Vagina (tissue), 2 donors: ENCODE measurements around the gene DLX6.

ENCODE experiments used
- POLR2A ChIP-seq, 2 donors: fragments of 450-650 bp; IDR thresholded peaks; one replicate each; pipeline ENCODE4 v1.6.1; 2017; ENCODE audit warnings: antibody characterized with exemption in 2 of 2, mild to moderate bottlenecking in 2 of 2, moderate library complexity in 2 of 2
- POLR2AphosphoS5 ChIP-seq, 2 donors: sonication (generic); formaldehyde crosslinking; IDR thresholded peaks; one replicate each; pipeline ENCODE4 v1.9.0; 2017; ENCODE audit warnings: antibody characterized with exemption in 2 of 2, mild to moderate bottlenecking in 2 of 2, low read depth in 1 of 2; ENCODE audit not compliant: insufficient read depth in 1 of 2
- TF ChIP-seq, protein P1 (sequence below), 3 experiments: fragments of 450-650 bp in 2 of 3; fragments of 200-600 bp in 1 of 3; sonication (generic) in 1 of 3; IDR thresholded peaks; one replicate each; pipeline ENCODE4 v1.5.1; 2017 to 2019; ENCODE audit warnings: antibody characterized with exemption in 3 of 3, mild to moderate bottlenecking in 2 of 3, moderate library complexity in 2 of 3

DNA sequence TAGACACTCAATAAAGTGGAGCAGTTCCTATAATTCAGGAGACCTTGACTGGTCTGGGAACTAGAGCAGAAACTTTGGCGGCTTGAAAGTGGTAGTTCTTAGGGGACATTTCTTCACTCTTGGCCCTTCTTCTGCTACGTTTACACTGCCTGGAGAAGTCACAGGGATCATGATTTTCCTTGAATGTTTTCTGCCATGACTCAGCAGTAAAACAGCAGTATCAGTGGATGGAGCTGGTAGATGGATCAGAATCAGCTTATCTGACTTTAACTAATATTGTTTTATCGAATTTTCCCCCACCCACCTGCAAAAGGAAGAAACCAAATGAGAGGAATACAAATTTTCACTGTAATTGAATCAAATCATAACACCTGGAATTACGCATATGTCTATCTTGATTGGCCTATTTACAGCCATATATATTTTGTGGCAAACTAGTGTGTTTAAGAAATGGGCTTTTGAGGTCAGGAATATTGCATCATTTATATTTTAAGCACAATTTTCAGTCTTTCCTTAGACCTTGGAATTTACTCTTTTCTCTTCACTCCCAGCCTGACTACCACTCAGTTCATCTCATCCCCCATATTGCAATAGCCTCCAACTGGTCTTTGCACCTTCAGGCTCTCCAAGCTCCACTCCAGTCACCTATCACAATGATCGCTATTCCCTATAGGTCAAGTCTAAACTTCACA is 34.2 kb downstream of the DLX6 start:
- TF ChIP-seq, protein P1, sequence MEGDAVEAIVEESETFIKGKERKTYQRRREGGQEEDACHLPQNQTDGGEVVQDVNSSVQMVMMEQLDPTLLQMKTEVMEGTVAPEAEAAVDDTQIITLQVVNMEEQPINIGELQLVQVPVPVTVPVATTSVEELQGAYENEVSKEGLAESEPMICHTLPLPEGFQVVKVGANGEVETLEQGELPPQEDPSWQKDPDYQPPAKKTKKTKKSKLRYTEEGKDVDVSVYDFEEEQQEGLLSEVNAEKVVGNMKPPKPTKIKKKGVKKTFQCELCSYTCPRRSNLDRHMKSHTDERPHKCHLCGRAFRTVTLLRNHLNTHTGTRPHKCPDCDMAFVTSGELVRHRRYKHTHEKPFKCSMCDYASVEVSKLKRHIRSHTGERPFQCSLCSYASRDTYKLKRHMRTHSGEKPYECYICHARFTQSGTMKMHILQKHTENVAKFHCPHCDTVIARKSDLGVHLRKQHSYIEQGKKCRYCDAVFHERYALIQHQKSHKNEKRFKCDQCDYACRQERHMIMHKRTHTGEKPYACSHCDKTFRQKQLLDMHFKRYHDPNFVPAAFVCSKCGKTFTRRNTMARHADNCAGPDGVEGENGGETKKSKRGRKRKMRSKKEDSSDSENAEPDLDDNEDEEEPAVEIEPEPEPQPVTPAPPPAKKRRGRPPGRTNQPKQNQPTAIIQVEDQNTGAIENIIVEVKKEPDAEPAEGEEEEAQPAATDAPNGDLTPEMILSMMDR (IDR thresholded peaks at IDR 0.05), result no peak
- TF ChIP-seq POLR2A (IDR thresholded peaks at IDR 0.05) (no peak), POLR2AphosphoS5 (IDR thresholded peaks at IDR 0.05; ENCODE audit: insufficient read depth in 1 of 2, low read depth in 1 of 2) (no peak)
